GM20431 (cell line): Measurements from ENCODE around the gene RAD1.

Experiments
- in situ Hi-C: fragments of 300-500 bp; cut with MseI, MboI; formaldehyde crosslinking; loops from one replicate; pipeline ENCODE4 v1.15.0; 2020; ENCODE audit warnings: low sequenced_read_pairs; ENCODE audit not compliant: unreplicated experiment

RAD1 gene

GRCh38 chr5:34918025-34918424 is 2.7 kb upstream of the RAD1 start:
- in situ Hi-C loops: no loop called here

- in situ Hi-C loops: no loop called here
These were observed 1.2 kb upstream of the RAD1 start for GRCh38 chr5:34916518-34916917.

GRCh38 chr5:34915856-34916192 is 520 bp upstream of the RAD1 start:
- in situ Hi-C loops: no loop called here

- in situ Hi-C loops: no loop called here
These were observed 599 bp downstream of the RAD1 start for GRCh38 chr5:34914671-34915138.

- in situ Hi-C loops: no loop called here
These were observed 2.2 kb downstream of the RAD1 start for GRCh38 chr5:34913072-34913471.

GRCh38 chr5:34905564-34905963 is 9.7 kb downstream of the RAD1 start:
- in situ Hi-C loops: no loop called here

- in situ Hi-C loops: no loop called here
These were observed 12.0 kb downstream of the RAD1 start for GRCh38 chr5:34903260-34903659.

- in situ Hi-C loops: no loop called here
These were observed 14.7 kb downstream of the RAD1 start for GRCh38 chr5:34900652-34901051.

GRCh38 chr5:34899066-34899465 is 16.2 kb downstream of the RAD1 start:
- in situ Hi-C loops: loop anchor here (25.0 kb wide), 1 partner anchor 387 kb away; no protein-coding TSS in a partner anchor

GRCh38 chr5:34898258-34898895 is 16.9 kb downstream of the RAD1 start:
- in situ Hi-C loops: loop anchor here (25.0 kb wide), 1 partner anchor 386 kb away; no protein-coding TSS in a partner anchor

- in situ Hi-C loops: loop anchor here (25.0 kb wide), 1 partner anchor 385 kb away; no protein-coding TSS in a partner anchor
These were observed 17.7 kb downstream of the RAD1 start for GRCh38 chr5:34897646-34898045.

GRCh38 chr5:34895641-34896419 is 19.5 kb downstream of the RAD1 start:
- in situ Hi-C loops: loop anchor here (25.0 kb wide), 1 partner anchor 384 kb away; no protein-coding TSS in a partner anchor

GRCh38 chr5:34894716-34895115 is 20.6 kb downstream of the RAD1 start:
- in situ Hi-C loops: loop anchor here (25.0 kb wide), 1 partner anchor 382 kb away; no protein-coding TSS in a partner anchor

GRCh38 chr5:34892414-34892813 is 22.9 kb downstream of the RAD1 start:
- in situ Hi-C loops: loop anchor here (25.0 kb wide), 1 partner anchor 380 kb away; no protein-coding TSS in a partner anchor

GRCh38 chr5:34891981-34892380 is 23.3 kb downstream of the RAD1 start:
- in situ Hi-C loops: loop anchor here (25.0 kb wide), 1 partner anchor 380 kb away; no protein-coding TSS in a partner anchor

- in situ Hi-C loops: loop anchor here (25.0 kb wide), 1 partner anchor 377 kb away; no protein-coding TSS in a partner anchor
These were observed 25.9 kb downstream of the RAD1 start for GRCh38 chr5:34889394-34889793.

GRCh38 chr5:34886392-34887119 is 28.7 kb downstream of the RAD1 start:
- in situ Hi-C loops: loop anchor here (25.0 kb wide), 1 partner anchor 374 kb away; no protein-coding TSS in a partner anchor

GRCh38 chr5:34881246-34881645 is 34.1 kb downstream of the RAD1 start:
- in situ Hi-C loops: loop anchor here (25.0 kb wide), 1 partner anchor 369 kb away; no protein-coding TSS in a partner anchor

- in situ Hi-C loops: loop anchor here (25.0 kb wide), 1 partner anchor 364 kb away; no protein-coding TSS in a partner anchor
These were observed 39.0 kb downstream of the RAD1 start for GRCh38 chr5:34876275-34876674.

- in situ Hi-C loops: no loop called here
These were observed 44.9 kb downstream of the RAD1 start for GRCh38 chr5:34870382-34870781.
